ENCODE data around the gene SEMA6B. TPM values are rescaled to one million over a fixed set of nuclear protein-coding genes. Genes with fewer than 3 reads are reported as not detected.

SEMA6B gene
- total and polyA plus RNA-seq, 3 donors from 2014 or later: 3.5 to 5.0 (median 4.2) TPM

GRCh38 chr19:4604912-4605311 is 45.4 kb upstream of the SEMA6B start:
- no peaks in the 10 kb centered on the region for H3K27me3 ChIP-seq
- TF ChIP-seq POLR2A (IDR thresholded peaks at IDR 0.05) (no peak), CTCF (IDR thresholded peaks at IDR 0.05) (no peak)
- DNase-seq: no peak
- H3K27ac ChIP-seq: no peak overlapping the region
- no peaks in the 10 kb centered on the region for H3K4me1 ChIP-seq
- H3K36me3 ChIP-seq (ENCODE audit: low read depth, missing control alignments): no peaks in the 10 kb centered on the region
- H3K4me3 ChIP-seq: no peak overlapping the region
- WGBS, 2 donors: 72 to 80% methylated on average over 6 of the region's 6 CpGs
- intact Hi-C loops (cut with DNase I; ENCODE audit: low total_unique reads): no loop called here
- no peaks in the 10 kb centered on the region for H3K9me3 ChIP-seq

- H3K36me3 ChIP-seq (ENCODE audit: low read depth, missing control alignments): no peaks in the 10 kb centered on the region
- H3K27me3 ChIP-seq: no peaks in the 10 kb centered on the region
- TF ChIP-seq CTCF (IDR thresholded peaks at IDR 0.05): no peak
- no peak for TF ChIP-seq POLR2A (IDR thresholded peaks at IDR 0.05)
- H3K4me1 ChIP-seq: no peaks in the 10 kb centered on the region
- intact Hi-C loops (cut with DNase I; ENCODE audit: low total_unique reads): no loop called here
- no peaks in the 10 kb centered on the region for H3K9me3 ChIP-seq
- H3K27ac ChIP-seq: no peak overlapping the region
- 88 to 89% methylated on average over 1 of the region's 1 CpG for WGBS, 2 donors
- no peak for DNase-seq
- no peak overlapping the region for H3K4me3 ChIP-seq
These were observed 43.4 kb upstream of the SEMA6B start for GRCh38 chr19:4602915-4603314.

- Histone ChIP-seq H3K9me3 (no peaks in the 10 kb centered on the region), H3K36me3 (ENCODE audit: low read depth, missing control alignments) (no peaks in the 10 kb centered on the region), H3K4me3 (no peak overlapping the region), H3K4me1 (no peaks in the 10 kb centered on the region), H3K27ac (no peak overlapping the region), H3K27me3 (no peaks in the 10 kb centered on the region)
- intact Hi-C loops (cut with DNase I; ENCODE audit: low total_unique reads): no loop called here
- no peak for DNase-seq
- WGBS, 2 donors: 87 to 92% methylated on average over 5 of the region's 5 CpGs
- TF ChIP-seq POLR2A (IDR thresholded peaks at IDR 0.05) (no peak), CTCF (IDR thresholded peaks at IDR 0.05) (no peak)
These were observed 42.8 kb upstream of the SEMA6B start for GRCh38 chr19:4602173-4602788.

GRCh38 chr19:4600893-4601292 is 41.4 kb upstream of the SEMA6B start:
- no peak overlapping the region for H3K4me3 ChIP-seq
- H3K36me3 ChIP-seq (ENCODE audit: low read depth, missing control alignments): no peaks in the 10 kb centered on the region
- H3K9me3 ChIP-seq: no peaks in the 10 kb centered on the region
- TF ChIP-seq CTCF (IDR thresholded peaks at IDR 0.05) (no peak), POLR2A (IDR thresholded peaks at IDR 0.05) (no peak)
- intact Hi-C loops (cut with DNase I; ENCODE audit: low total_unique reads): no loop called here
- DNase-seq: no peak
- 64 to 72% methylated on average over 5 of the region's 5 CpGs for WGBS, 2 donors
- no peaks in the 10 kb centered on the region for H3K4me1 ChIP-seq
- H3K27me3 ChIP-seq: no peaks in the 10 kb centered on the region
- no peak overlapping the region for H3K27ac ChIP-seq

- Histone ChIP-seq H3K4me1 (no peaks in the 10 kb centered on the region), H3K9me3 (no peaks in the 10 kb centered on the region), H3K4me3 (no peak overlapping the region), H3K36me3 (ENCODE audit: low read depth, missing control alignments) (no peaks in the 10 kb centered on the region), H3K27ac (no peak overlapping the region), H3K27me3 (no peaks in the 10 kb centered on the region)
- TF ChIP-seq CTCF (IDR thresholded peaks at IDR 0.05): no peak
- TF ChIP-seq POLR2A (IDR thresholded peaks at IDR 0.05): no peak
- 91 to 93% methylated on average over 9 to 10 of the region's 10 CpGs for WGBS, 2 donors
- DNase-seq: no peak
- intact Hi-C loops (cut with DNase I; ENCODE audit: low total_unique reads): no loop called here
These were observed 40.6 kb upstream of the SEMA6B start for GRCh38 chr19:4600082-4600481.
